DND-41 (cell line): Measurements from ENCODE around the gene GIMAP7.

ENCODE experiments used
- ATAC-seq: fragments of 200-7000 bp; cut with Tn5 transposase; 3 replicates; pipeline ENCODE4 v1.9.1; 2021; ENCODE audit warnings: low read depth; ENCODE audit not compliant: insufficient read depth
- DNase-seq: peaks from one replicate; pipeline ENCODE4 v3.0.0-alpha.2; 2020
- H2AFZ ChIP-seq: 2 replicates; pipeline ENCODE4 v1.6.0; 2012; ENCODE audit warnings: low read depth, low read length
- H3K27ac ChIP-seq: 2 replicates; pipeline ENCODE4 v1.5.1; 2012; ENCODE audit warnings: low read length, inconsistent platforms
- H3K27me3 ChIP-seq: fragments of 200-600 bp; sonication (generic); 2 replicates; pipeline ENCODE4 v1.6.0; 2012; ENCODE audit warnings: low read length, mild to moderate bottlenecking, inconsistent platforms; ENCODE audit not compliant: insufficient read depth, poor library complexity
- H3K36me3 ChIP-seq: 2 replicates; pipeline ENCODE4 v1.5.1; 2012; ENCODE audit warnings: low read length, inconsistent platforms; ENCODE audit not compliant: insufficient read depth
- H3K4me1 ChIP-seq: 2 replicates; pipeline ENCODE4 v1.5.1; 2012; ENCODE audit warnings: mild to moderate bottlenecking, low read length; ENCODE audit not compliant: insufficient read depth
- H3K4me2 ChIP-seq: 2 replicates; pipeline ENCODE4 v1.6.0; 2012; ENCODE audit warnings: mild to moderate bottlenecking, moderate library complexity, low read length, inconsistent platforms; ENCODE audit not compliant: insufficient read depth
- H3K4me3 ChIP-seq, 2 experiments: fragments of 200-600 bp in 1 of 2; shearing (Covaris generic) in 1 of 2; 2 replicates each; pipeline ENCODE4 v1.5.1; 2012 to 2016; ENCODE audit warnings: inconsistent platforms in 2 of 2, low read length in 2 of 2, mild to moderate bottlenecking in 2 of 2, low read depth in 1 of 2, moderate library complexity in 1 of 2
- H3K79me2 ChIP-seq: 2 replicates; pipeline ENCODE4 v1.6.0; 2012; ENCODE audit warnings: low read length, inconsistent platforms; ENCODE audit not compliant: insufficient read depth
- H3K9ac ChIP-seq: 2 replicates; pipeline ENCODE4 v1.6.0; 2012; ENCODE audit warnings: low read depth, mild to moderate bottlenecking, inconsistent platforms, low read length, moderate library complexity
- H3K9me3 ChIP-seq: 2 replicates; pipeline ENCODE4 v1.5.1; 2012; ENCODE audit warnings: low read length, moderate library complexity, mild to moderate bottlenecking, inconsistent platforms; ENCODE audit not compliant: insufficient read depth, severe bottlenecking
- H4K20me1 ChIP-seq: 2 replicates; pipeline ENCODE4 v1.6.0; 2012; ENCODE audit warnings: low read length; ENCODE audit not compliant: insufficient read depth
- EZH2 ChIP-seq: IDR thresholded peaks from 3 replicates; pipeline ENCODE4 v1.6.1; 2012; ENCODE audit warnings: borderline replicate concordance, low read depth, mild to moderate bottlenecking, moderate library complexity, low read length, inconsistent platforms; ENCODE audit not compliant: severe bottlenecking
- TF ChIP-seq, protein P1 (sequence below): IDR thresholded peaks from 2 replicates; pipeline ENCODE4 v1.5.1; 2012; ENCODE audit warnings: borderline replicate concordance, low read length, moderate library complexity, mild to moderate bottlenecking; ENCODE audit not compliant: poor library complexity, severe bottlenecking; ENCODE audit errors: extremely low read depth

Gene GIMAP7

DNA sequence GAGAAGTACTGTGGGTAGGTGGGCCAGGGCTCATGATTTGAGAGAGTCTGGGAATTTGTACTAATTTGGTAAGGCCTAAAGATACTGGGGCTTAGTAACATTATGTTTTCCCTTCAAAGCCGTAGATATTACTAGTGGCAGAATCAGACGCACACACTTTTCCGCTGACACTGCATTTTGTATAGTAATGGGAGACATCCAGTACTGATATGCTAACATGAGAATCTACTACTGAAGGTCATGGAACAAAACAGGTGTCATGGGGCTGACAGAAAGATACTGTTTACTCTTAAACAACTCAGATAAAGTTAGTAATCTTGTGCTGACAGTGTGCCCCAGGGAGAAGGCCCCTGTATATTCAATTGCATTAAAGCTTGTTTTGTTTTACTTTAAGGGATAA, 11.1 kb upstream of the GIMAP7 start:
- no peaks in the 10 kb centered on the region for H3K79me2 ChIP-seq
- peak overlapping the region; percentile 79 for H3K27ac ChIP-seq
- TF ChIP-seq, protein P1, sequence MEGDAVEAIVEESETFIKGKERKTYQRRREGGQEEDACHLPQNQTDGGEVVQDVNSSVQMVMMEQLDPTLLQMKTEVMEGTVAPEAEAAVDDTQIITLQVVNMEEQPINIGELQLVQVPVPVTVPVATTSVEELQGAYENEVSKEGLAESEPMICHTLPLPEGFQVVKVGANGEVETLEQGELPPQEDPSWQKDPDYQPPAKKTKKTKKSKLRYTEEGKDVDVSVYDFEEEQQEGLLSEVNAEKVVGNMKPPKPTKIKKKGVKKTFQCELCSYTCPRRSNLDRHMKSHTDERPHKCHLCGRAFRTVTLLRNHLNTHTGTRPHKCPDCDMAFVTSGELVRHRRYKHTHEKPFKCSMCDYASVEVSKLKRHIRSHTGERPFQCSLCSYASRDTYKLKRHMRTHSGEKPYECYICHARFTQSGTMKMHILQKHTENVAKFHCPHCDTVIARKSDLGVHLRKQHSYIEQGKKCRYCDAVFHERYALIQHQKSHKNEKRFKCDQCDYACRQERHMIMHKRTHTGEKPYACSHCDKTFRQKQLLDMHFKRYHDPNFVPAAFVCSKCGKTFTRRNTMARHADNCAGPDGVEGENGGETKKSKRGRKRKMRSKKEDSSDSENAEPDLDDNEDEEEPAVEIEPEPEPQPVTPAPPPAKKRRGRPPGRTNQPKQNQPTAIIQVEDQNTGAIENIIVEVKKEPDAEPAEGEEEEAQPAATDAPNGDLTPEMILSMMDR: no peak
- TF ChIP-seq EZH2: no peak
- no peak for DNase-seq
- no peaks in the 10 kb centered on the region for H3K36me3 ChIP-seq
- H2AFZ ChIP-seq: no peak overlapping the region
- no peaks in the 10 kb centered on the region for H3K9me3 ChIP-seq
- H3K9ac ChIP-seq: no peak overlapping the region
- no peaks in the 10 kb centered on the region for H4K20me1 ChIP-seq
- H3K4me1 ChIP-seq: peaks cover 27% of the 10 kb centered on the region
- H3K27me3 ChIP-seq: no peaks in the 10 kb centered on the region
- H3K4me2 ChIP-seq: no peak overlapping the region
- H3K4me3 ChIP-seq: no peak overlapping the region
- ATAC-seq: no peak

DNA sequence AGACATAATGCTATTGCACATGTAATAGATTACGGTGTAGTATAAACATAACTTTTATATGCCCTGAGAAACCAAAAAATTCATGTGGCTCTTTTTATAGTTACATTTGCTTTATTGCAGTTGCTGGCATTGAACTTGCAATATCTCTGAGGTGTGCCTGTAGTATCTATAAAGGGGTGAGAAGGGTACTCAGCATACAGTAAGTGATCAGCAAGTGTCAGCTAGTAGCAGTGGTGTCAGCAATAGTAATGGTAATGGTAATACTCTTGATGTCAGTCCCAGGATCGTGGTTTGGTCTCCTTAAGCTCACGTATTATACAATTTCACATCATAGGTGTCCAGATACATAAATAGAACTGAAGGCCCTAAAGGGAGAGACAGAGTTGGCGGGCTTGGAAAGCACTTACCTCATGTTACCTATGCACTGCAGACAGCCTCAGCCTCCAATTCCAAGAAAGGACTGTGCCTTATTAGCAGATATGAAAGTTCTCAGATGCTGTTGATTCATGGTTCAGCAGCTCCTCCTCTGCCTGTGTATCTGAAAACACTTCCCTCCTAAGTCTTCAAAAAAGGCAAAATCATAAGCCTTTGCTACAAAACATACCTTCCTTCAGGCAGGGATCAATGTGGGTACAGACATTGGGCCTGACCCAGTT, 6.6 kb upstream of the GIMAP7 start:
- ATAC-seq: no peak
- Histone ChIP-seq H2AFZ (no peak overlapping the region), H3K4me3 (no peak overlapping the region), H3K9ac (no peak overlapping the region), H3K27me3 (no peaks in the 10 kb centered on the region), H3K36me3 (no peaks in the 10 kb centered on the region), H3K4me1 (peaks cover 17% of the 10 kb centered on the region), H3K27ac (no peak overlapping the region), H3K9me3 (no peaks in the 10 kb centered on the region), H4K20me1 (no peaks in the 10 kb centered on the region), H3K79me2 (no peaks in the 10 kb centered on the region), H3K4me2 (no peak overlapping the region)
- DNase-seq: no peak
- TF ChIP-seq, protein P1: no peak
- no peak for TF ChIP-seq EZH2

DNA sequence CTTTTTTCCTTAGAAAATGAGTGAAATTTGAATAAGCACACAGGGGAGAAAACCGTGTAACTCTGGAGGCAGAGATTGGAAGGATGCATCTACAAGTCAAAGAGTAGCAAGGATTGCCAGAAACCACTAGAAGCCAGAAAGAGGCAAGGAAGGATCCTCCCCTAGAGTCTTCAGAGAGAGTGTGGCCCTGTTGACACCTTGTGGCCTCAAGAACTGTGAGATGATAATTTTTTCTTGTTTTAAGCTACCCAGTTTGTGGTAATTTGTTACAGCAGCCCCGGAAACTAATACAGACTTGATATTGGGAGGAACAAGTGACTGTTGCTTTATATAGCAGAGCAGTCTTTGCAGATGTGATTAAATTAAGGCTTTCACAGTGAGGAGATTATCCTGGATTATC, 3.6 kb upstream of the GIMAP7 start:
- Histone ChIP-seq H3K79me2 (peaks cover 27% of the 10 kb centered on the region), H3K27ac (no peak overlapping the region), H2AFZ (no peak overlapping the region), H3K4me1 (peaks cover 20% of the 10 kb centered on the region), H3K9ac (no peak overlapping the region), H3K4me2 (no peak overlapping the region), H3K36me3 (no peaks in the 10 kb centered on the region), H3K4me3 (no peak overlapping the region), H3K27me3 (no peaks in the 10 kb centered on the region), H4K20me1 (no peaks in the 10 kb centered on the region), H3K9me3 (no peaks in the 10 kb centered on the region)
- ATAC-seq (no peak), DNase-seq (no peak)
- TF ChIP-seq EZH2: no peak
- TF ChIP-seq, protein P1: no peak
